ENCODE measurements around the gene LMF1.
"Not testable (repeated sequence)": the region's sequence is repeated elsewhere in the genome, so short reads cannot be mapped to it uniquely, and the experiment has no call there.

Gene LMF1

DNA sequence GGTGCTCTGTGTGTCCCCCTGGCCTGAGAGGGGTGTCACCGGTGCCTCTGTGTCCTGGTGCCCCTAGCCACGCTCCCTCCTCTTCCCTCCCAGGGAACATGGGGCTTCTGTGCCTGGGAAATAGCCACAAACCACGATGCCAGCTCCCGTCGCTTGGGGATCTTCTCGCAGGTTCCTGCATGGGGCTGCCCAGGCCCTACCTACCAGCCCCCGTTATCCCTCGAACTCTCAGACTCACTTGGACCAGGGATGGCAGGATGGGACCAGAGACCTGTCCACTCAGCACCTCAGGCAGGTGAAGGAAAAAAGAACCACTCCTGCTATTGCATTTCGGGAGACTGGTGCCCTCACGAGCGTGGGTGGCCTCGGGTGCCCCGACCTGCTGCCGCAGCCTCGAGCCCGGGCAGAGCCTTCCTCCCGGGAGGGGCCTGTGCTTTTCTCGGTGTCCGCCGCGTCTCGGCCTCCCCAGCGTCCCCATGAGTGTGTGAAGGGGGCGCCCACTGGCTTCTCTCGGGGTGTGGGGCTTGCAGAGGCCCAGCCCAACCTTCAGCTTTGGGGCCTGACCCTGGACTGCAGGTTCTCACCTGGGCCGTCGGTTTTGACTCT is 129.2 kb downstream of the LMF1 start:
- DNase-seq: no peak

DNA sequence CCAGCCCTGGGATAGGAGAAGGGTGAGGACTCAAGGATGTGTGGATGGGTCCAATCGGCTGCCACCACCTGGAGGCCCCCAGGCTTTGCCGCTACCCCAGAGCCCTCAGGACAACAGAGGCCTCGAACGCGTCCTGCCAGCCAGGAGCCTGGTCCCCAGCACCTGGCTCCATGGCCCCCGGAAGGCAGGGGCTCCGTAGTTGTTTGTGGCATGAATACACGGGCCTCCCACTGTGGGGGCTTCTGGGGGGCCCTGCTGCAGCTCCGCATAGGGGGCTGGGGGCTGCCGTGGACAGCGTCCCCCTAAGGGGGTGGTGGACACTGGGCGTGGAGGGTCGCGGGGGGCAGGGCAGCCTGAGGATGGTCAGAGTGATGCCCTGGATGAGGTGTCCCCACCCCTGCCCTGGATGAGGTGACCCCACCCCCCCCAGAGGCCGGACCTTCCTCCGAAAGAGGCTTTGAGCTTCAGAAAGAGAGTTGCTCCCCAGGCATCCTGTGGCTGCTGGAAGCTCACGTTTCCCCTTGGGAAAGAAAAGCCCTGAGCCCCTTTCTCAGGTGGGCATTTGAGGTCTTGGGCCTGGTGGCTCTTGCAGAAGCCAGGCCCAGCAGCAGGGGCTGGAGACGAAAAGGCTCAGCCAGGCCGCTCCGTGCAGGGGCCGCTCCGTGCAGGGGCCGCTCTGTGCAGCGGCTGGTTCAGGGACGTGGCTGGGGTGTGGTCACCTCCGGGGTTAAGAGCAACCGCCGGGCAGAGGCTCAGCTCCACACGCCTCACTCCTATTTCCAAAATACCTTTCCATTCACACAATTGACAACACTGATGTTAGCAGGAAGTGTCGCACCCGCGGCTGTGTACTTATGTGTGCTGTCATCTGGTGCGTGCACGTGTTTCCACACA is 130.0 kb downstream of the LMF1 start:
- DNase-seq: no peak

DNA sequence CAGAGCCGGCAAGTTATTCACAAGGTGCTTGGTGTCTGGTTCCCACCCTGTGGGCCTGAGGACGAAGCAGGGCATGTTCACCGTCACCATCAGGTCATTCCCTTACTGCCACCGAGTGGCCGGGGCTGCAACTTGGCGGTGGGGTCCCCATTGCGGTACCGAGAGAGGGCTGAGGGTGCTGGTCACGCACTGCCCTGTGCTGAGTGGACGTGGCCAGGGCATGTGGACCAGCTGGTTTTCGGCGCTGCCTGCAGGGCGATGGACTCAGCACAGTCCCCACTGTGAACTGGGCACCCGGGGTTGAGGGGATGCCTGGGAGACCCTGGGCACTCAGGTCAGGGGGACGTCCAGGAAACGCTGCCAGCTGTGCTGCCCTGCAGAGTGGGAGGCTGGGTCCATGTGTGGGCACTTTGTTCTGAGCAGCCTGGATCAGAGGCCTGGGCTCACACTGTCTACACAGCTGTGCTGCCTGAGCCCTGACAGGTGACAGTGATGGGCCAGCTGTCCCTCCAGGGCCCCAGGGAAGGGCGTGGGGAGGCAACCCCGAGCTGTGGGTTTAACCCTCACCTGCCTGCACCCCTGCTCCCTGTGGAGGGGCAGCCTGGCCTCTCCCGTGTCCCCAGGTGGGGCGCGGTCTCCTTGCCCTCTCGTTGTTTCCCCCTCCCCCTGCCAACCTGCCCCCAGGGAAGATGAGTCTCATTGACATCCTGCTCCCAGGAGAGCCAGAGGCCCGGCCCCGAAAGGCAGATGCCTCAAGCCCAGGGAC is 131.0 kb downstream of the LMF1 start:
- no peak for DNase-seq

DNA sequence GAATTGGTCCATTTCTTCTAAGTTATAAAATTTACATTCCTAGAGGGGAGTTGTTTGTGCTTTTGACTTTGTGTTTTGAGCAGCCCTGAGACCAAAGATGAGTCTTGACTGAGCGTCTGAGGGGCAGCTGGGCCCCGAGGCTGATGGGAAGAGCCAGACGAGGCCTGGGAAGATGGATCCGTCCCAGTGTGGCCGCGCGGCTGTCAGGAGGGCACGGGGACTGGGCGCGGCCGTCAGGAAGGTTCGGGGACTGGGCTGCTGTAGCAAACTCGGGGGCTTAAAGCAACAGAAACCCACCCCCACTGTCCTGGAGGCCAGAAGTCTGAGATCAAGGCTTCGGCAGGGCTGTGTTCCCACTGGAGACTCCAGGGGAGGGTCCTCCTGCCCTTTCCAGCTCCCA is 132.0 kb downstream of the LMF1 start:
- no peak for DNase-seq

DNA sequence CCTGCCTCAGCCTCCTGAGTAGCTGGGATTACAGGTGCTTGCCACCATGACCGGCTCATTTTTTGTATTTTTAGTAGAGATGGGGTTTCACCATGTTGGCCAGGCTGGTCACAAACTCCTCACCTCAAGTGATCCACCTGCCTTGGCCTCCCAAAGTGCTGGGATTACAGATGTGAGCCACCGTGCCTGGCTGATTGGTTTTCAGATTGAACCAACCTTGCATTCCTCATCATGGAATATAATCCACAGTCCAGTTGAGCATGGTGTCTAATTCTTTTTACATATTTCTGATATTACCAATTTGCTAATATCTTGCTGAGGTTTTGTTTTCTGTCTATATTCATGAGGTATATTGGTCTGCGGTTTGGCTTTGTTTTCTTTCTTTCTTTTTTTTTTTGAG is 134.0 kb downstream of the LMF1 start:
- DNase-seq: not testable (repeated sequence)

DNA sequence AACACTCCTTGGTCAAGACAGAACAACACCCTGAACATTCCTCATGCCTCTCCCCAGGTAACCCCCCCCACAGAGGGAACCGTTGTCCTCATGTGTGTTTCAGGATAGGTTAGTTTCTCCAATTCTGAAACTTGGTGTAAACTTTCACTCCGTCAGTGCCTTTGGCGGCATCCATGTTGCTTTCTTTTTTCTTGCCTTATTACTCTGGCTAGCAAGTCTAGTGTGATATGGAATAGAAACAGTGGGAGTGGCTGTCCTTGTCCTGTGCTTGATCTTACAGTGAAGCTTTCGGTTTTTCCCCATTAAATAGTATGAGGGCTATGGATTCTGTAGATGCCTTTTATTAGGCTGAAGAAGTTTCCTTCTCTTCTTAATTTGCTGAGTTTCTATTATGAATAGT is 134.6 kb downstream of the LMF1 start:
- no peak for DNase-seq

DNA sequence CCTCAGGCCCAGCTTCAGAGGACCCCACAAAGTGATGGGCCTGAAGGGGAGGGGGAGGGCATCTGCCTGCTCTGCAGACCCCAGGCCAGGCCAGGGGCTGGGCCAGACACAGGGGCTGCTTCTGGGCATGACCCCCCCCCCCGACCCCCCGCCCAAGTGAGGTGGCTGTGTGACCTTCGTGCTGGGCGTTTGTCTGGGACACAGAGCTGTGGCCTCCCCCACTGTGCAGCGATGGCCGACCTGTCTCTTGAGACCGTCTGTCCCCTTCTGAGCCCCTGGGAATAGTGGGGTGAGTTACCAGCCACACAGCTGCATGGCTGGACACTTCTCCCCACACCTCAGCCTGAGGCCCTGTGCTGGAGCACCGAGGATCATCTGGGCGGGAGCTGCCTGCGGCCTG is 135.4 kb downstream of the LMF1 start:
- DNase-seq: no peak

DNA sequence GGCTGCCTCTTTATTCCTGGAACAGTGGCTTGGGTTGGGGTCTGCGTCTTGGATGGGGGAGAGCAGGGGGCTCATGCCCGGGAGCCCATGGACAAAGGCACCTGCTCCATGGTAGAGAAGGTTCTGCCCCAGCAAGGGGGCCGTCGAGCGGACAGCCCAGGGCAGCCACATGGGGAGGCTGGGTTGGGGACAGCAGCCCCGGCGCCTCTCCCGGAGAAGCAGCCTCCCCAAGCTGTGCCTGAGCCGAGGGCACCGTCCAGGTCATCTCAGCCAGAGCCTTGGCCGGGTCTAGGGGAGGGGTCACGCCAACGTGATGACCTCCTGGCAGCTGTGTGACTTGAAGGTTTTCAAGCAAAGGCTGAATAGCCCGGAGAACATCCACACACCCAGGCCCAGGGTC is 137.4 kb downstream of the LMF1 start:
- DNase-seq: no peak

DNA sequence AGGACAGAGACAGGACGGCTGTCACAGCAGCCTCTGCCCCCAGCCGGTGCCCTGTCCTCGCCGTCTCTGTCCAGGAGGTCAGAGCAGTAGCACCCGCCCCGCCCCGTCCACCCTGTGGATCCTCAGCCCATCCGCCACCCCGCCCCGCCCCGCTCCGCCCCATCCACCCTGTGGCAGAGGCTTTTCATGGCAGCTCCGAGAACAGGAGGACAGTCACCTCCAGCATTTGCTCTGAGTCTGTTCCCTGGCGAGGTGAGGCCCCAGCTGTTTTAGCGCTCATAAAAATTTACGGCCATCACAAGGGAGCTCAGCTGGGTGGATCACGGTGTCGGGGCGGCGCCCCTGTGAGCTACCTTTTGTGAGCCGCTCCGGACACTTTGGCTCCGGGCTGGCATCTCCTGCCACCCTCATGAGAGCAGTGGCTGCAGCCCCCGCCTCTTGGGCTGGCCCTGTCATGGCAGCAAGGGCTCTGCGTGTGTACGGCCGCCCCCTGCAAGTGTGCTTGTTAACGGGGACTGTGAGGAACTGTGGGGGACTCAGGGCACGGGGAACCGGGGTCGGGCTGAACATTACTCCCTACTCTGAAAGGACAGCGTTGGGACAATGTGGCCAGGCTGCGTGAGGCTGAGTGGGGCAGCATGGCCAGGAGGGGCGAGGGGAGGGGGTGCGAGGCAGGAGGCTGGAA is 138.0 kb downstream of the LMF1 start:
- DNase-seq: no peak

DNA sequence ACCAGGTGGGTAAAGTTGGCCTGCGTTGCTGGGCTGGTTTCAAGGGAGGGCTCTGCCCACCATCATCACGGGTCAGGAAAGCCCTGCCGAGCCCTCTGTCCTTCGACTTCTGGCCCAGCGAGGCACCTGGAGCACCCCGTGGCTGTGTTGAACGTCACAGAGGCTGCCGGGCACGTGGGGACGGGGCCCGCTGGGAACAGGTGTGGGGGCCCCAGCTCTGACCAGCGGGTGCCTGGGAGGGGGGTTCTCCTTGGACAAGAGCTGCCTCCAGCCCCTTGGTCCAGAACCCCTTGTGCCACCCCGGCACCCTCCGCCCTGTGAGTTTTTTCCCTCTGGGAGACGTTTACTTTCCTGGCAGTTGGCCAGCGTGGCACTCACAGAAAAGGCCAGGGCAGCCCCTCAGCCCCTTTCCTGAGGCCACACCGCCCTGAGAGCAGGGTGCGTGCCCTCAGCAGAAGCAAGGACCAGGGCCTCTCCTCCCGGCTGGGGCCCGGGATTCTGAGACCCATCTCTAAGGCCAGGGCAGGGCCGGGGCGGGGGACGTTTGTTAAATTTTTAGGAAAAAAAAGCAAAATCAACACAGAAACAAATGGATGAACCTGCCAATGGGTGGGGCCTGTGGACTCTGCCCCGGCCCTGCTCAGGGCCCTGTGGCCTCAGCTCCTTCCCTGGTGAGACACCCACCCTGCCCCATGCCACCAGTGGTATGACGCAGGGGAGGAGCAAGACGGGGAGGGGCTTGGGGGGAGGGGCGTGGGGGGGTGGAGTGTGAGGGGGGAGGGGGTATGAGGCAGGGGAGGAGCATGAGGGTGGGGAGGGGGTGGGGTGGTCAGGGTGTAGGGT is 139.0 kb downstream of the LMF1 start:
- no peak for DNase-seq

DNA sequence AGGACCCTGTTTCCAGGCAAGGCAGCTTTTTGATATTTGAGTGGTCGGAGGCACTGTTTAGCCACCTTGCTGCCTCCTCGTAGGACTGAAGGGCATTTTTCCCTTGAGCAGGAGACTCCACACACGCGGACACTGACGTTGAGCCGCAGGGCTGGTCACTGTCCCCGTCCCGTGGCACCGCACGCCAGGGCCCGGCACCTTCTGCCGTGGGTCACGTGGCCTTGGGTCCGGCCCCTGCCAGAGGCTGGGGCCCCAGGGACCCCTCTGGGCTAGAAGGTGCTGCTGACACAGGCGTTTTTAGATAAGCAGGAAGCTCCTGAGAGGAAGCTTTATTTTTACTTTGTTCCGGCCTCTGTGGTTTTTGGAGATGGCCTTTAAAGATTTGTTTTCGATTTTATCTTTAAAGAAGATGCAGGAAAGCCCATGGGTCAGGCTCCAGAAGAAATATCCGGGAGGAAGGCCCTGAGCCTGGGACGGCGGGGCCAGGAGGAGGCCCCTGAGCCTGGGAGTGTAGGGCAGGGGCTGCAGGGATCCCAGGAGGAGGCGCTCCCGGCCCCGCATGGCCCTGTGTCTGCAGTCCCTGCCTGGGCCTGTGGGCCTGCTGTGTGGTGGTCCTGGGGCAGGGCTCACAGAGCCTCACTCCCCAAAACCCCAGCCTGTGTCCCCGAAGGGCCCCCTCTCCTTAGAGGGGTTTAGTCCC is 139.8 kb downstream of the LMF1 start:
- no peak for DNase-seq

DNA sequence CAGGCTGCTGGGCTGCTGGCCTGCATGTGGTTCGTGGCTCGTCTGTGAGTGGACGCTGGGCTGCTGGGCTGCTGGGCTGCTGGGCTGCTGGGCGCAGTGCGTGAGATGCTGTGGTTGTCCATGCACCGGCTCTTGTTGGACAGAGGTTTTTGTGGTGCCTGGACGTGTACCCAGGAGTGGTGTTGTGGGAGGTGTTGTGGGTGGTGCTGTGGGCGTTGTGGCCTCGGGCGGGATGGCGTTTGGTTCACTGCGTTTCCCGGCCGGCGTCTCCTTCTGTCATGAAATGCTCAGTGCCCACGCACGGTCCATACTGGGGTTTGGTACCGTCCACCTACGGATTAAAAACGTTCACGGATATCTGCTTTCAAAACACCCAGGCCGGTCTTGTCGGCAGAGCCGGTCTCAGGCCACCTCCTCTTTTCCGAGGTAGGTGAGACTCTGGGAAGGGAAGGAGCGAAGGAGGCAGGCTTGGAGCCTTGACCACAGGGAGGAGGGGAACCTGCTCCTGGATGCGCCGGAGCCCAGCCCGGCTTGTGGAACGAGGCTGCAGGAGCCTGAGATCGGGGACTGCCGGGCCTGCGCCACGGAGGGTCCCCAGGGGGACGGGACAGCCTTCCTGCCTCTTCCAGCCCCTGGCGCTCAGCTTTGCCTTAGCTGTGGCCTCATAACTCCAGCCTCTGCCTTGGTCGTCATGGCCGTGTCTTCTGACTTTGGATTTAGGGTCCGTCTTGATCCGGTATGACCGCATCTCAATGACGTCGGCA is 140.5 kb downstream of the LMF1 start:
- no peak for DNase-seq

DNA sequence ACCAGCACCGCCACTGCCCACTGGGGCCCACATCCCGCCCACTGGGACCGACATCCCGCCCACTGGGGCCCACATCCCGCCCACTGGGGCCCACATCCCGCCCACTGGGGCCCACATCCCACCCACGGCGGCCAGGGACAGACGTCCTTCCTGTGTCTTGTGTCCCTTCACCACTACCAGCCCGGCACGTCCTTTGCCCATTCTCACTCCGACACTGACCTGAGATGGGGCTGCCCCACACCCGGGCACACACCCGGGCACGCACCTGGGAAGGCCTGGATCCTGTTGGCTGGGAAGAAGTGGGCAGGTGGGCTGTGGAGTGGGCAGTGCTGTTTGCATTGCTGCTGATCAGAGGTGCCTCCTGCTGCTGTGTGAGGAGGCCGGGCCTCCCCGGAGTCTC is 141.9 kb downstream of the LMF1 start:
- no peak for DNase-seq

DNA sequence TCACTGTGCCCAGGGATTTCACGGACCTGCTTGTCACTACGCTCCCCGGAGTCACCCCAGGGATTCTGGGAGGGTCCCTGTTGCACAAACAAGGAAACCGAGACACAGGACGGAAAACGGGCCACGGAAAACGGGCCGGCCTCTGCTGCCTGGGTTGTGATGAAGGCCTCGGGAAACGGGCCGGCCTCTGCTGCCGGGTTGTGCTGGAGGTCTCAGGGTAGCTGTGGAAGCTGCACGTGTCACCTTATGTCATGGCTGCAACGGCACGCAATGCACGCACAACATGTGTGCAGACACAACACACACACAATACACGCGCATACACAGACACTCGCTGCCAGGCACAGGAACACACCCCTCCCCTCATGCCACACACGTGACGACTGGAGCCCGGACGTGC is 143.3 kb downstream of the LMF1 start:
- no peak for DNase-seq

DNA sequence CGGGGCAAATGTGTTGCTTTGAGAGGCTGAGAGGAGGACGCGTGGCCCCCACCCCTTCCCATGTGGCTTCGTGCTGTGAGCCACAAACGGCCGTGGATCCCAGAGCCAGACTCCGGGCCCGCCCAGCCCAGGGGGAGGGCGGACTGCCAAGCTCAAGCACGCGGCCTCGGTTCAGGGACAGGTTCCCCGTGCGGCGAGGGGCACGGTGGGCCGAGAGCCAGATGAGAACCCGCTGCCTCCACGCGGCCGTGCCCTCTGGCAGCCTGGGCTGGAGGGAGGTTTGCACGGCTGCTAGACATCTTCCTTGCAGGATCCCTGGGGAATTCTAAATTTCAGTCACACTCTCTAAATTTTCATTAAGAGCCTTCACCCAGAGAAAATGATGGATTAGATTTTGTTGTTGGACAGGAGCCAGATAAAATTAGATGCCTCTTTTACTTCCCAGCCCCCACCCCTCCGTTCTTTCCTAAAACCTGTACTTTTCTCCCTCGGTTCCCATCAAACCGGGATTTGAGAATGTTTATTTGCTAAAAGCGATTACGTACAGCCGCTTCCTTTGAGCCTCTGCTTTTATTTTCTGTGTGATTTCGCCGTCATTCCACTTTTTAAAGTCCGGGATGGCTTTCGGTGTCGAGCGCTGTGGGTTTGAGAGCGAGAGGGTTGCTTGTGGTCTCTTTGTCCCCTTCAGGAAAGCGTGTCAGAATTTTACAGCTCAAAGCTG is 145.3 kb downstream of the LMF1 start:
- DNase-seq: no peak

DNA sequence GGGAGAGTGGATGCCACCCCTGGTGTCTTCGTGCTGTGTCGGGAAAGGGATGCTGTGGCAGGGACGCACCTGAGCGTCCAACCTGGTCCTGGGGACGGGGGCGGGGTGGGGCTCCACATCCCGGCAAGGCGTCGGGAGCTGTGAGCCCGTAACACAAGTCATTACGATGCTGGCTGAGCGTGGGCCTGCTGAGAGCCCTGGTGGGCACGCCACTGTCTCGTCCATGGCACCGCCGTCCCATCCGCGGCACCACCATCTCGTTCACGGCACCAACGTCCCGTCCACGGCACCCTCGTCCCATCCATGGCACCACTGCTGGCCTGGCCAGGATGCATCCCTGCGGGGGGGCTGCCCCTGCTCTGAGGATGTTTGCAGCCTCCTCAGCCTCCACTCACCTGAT is 146.2 kb downstream of the LMF1 start:
- DNase-seq: no peak

DNA sequence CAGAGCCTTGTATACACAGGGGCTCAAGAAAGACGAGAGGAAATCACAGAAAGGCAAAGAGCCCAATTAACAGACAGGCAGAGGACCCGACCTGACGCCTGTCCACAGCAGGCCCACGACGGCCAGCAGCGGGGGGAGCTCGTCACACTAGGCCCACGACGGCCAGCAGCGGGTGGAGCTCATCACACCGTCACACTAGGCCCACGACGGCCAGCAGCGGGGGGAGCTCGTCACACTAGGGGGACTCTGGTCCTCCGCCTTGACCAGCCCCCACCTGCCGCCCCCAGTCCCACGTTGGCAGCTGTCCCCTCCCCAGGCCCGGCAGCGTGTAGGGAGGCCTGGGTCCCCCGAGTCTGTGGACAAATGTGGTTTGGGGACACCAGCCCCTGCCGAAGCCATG is 146.6 kb downstream of the LMF1 start:
- DNase-seq: no peak

DNA sequence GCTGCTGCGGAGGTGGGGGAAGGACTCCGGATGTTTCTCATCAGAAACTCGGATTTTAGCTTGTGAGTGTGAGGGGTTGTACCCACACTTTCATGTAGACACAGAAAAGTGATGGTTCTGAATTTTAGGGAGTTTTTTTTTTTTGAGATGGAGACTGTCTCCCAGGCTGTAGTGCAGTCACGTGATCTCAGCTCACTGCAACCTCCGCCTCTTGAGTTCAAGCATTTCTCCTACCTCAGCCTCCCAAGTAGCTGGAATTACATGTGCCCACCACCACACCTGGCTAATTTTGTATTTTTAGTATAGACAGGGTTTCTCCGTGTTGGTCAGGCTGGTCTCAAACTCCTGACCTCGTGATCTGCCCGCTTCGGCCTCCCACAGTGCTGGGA is 147.9 kb downstream of the LMF1 start:
- DNase-seq: no peak

DNA sequence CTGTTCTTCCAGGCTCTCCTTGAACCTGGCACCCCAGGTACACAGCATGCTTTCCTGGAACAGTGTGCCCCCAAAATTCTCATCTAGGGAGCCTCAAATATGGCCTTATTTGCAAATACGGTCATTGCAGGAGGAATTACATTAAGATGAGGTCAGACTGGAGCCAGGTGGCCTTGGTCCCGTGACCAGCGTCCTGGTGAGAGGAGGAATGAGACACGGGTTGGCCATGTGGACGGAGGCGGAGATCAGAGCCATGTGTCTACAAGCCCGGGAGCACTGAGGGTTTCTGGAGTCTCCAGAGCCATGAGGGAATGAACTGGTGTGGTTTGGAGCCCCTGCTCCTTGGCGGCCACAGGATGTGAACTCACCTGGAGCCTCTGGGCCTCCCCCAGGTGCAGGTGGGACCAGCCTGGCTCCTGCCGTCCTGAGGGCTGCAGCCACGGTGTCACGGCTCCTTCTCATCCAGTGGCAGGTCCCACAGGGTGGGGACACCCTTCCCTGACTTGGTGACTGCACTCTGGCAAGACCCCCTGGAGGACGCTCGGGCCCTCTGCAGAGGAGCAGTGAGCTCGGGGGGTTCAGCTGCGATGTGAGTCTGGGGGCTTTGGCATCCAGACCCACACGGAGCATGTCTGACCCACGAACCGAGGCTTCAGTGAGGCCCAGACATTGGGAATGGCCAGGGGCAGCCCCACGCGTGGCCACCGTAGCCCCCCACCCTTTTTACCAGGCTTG is 148.4 kb downstream of the LMF1 start:
- DNase-seq: no peak

DNA sequence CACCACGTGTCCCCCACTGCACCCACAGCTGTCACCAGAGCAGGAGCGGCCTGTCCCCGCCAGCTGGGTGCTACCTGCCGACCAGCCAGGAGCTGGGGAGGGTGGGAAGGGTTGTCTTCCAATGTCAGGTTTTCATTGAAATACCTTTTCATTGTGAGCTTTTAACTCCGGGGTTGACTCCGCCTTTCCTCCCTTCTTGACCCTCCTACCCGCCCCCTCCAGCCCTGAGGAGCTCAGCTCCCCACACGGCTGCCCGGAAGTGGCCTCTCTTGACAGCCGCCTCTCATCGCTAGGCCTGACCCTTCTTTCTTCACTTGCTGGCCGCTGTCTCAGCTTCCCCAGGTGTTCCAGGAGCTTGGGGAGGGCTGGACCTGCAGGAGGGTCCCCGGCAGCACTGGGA is 149.0 kb downstream of the LMF1 start:
- DNase-seq: no peak
